ENCODE results near the gene GPRC5A.
A peak's percentile ranks its signal among the peaks of the same experiment; 100 is the strongest.

Gene GPRC5A

DNA sequence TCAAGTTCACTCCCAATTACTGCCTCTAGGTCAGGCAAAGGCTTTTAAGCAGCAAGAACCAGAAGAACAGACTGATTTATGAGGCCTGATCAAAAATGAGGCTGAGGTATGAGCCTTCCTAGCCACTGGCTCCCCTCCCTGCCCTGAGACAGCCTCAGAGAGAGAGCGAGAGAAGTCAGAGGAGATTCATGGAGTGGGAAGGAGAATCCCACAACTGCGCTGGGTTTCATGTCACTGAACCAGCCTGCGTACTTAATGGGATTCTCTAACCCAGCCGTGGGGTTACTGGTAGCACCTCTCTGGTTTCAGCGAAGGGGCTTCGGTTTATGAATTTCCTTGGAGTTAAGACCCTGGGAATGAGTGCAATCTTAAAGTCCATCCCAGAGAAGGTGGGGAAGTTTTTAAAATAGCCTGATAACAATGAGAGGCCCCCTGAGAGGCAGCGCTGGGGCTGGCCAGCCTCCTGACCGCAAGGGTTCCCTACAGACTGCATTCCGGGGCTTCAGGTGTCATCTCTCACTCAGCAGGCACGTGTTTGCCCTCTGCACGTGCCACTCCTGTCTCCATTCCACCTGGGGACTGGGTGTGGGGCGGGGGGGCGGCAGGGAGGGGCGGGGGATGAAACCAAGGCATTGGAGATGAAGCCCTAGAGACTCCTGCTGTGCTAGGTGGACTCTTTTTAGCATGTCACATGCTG is 6.1 kb upstream of the GPRC5A start:
- DNase-seq (ENCODE audit: low spot score): no peak

DNA sequence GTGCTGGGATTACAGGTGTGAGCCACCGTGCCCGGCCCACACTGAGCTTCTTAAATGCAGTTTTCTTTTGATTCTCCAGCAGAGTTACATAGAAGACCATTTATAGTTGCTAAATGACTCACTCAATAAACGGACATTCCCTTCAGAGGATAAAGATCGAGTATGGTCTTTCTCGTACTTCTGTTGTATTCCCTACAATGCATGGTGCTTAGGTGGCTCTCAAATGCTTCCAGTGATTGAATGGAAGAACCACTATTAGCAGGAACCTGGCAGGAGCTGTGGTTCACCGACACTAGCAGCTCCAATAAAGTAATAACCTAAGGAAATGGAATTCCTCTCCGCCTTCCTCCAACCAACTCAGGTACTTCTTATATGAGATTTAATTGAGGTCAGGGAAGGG is 3.9 kb upstream of the GPRC5A start:
- DNase-seq (ENCODE audit: low spot score): no peak

DNA sequence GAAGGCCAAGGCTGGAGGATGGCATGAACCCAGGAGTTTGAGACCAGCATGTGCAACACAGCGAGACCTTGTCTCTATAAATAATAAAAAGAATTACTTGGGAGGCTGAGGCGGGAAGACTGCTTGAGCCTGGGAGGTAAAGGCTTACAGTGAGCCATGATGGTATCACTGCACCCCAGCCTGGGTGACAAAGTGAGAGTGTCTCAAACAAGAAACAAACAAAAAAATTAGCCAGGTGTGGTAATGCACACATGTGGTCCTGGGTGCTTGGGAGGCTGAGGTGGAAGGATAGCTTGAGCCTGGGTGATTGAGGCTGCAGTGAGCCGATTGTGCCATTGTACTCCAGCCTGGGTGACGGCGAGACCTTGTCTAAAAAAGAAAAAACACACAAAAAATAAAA is 1.7 kb upstream of the GPRC5A start:
- no peak for DNase-seq (ENCODE audit: low spot score)

DNA sequence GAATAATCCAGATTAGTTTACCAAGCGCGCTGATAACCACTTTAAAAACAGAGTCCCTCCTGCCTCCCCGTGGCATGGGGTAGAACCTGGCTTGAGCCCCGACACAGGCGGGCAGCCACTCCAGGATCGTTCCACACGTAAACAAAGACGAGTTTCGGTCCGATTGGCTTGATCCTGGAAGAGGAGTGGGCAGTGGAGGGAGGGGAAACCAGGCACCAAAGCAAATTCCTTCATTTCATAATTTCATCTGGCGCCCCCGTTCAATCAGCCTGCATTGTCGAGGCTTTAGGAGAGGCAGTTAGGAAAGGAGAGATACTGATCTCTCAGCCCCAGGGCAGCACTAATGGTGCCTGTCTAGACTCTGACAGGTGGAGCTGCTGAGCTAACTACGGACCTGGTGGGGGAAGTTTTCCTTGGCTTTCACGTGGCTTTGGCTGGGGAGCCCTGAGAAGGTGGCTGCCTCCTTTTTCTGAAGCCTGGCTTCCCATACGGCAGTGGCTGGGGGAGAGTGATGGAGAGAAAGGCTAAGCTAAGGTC is 751 bp upstream of the GPRC5A start:
- peak; percentile 75 for DNase-seq (ENCODE audit: low spot score)

DNA sequence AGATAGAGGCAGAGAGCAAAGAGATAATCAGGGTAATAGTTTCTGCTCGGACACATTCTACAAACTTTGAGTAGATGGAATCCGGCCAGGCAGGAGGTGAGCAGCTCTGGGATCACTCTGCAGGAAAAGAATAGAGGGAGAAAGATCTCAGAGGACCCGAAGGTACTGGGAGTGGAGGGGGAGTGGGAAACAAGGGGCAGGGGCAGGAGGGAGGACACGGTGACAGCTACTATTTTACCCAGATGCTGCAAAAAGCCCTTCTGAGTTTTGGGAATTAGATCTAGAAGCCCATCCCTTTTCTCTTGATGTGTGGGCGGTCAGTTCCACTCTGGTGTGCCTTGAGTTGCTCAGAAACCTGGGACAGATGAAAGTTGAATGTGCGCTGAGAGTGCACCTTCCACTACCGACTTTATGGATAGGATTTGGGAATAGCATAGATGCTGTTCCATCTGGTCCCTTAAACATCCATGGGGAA is 556 bp downstream of the GPRC5A start:
- DNase-seq (ENCODE audit: low spot score): no peak

DNA sequence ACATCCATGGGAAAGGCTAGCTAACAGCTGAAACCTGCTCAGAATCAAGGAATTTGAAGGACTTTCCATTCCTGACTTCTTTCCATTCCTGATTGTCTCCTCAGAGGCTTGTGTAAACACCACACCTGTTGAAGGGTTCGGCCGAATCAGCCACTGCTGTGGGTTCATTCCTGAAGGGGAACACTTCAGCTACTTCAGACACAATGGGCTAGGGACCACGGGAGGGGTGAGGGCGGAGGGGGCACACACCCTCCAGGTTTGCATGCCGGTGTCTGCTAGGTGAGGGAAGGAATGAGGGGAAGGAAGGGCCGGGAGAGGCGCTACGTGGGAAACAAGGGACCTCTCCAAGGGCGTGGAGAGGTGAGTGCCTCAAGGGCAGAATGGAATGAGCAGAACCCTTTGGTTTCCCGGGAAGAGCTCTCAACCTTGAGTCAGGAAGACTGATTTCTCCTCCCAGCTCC is 1.3 kb downstream of the GPRC5A start:
- DNase-seq (ENCODE audit: low spot score): no peak

DNA sequence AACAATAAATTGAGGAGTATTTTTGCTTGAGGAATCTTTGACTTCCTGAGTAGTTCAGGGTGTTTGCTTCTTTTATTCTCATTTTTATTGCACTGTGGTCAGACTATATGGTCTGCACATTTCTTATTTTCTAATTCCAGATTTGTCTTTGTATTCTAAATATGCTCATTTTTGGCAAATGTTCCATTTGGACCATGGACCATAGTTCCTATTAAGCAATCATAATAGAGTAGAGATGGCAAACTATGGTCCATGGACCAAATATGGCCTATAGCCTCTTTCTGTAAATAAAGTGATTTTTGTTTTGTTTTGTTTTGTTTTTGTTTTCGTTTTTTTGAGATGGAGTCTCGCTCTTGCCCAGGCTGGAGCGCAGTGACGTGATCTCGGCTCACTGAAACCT is 2.1 kb downstream of the GPRC5A start:
- no peak for DNase-seq (ENCODE audit: low spot score)

DNA sequence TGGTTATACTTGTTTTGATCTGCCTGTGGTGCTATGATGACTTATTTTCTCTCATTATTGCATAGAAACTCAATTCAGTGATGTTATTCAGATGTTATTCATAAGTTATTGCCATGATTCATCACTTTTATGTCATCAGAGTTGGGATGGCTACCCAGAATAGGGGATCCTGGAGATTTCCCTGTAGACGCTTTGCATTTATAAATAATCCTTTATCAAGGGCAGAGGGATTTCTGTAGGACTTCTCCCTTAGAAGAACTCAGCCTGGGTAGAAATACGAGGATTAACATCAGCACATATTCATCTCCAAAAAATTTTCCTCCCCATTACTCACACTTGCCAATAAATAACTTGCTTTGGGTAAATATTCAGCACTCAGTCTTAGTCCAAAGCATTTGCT is 4.9 kb downstream of the GPRC5A start:
- DNase-seq (ENCODE audit: low spot score): no peak

DNA sequence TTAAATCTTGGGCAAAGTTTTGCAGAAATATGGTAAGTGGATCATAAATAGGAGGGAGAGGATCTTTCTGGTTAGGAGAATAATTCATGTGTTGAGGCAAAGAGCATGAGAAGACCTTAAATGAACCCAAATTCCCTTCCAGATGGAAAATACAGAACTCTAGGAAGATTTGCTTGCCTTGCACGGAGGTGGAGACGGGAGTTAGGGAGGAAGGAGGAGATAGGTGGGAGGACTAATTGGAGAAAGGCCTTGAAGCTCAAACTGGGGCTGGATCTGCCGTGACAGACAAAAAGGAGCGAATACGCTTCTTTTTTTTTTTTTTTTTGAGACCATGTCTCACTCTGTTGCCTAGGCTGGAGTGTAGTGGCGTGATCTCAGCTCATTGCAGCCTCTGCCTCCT is 5.9 kb downstream of the GPRC5A start:
- DNase-seq (ENCODE audit: low spot score): no peak

DNA sequence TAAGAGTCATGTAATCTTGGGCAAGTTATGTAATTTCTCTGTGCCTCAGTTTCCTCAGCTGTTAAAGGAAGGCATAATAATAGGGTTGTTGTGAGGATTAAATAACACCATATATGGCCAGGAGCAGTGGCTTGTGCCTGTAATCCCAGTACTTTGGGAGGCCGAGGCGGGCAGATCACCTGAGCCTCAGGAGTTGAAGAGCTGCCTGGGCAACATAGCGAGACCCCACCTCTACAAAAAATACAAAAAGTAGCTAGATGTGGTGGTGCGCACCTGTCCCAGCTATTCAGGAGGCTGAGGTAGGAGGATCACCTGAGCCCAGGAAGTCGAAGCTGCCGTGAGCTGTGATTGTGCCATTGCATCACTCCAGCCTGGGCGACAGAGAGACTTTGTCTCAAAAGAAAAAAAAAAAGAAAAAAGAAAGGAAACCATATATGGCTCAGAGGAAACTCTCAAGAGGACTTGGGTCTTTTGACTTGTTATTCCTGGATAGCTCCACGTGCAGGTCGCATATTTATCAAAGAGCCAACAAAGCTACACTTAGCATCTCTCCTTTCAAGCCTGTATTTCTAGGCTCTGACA is 6.9 kb downstream of the GPRC5A start:
- DNase-seq (ENCODE audit: low spot score): no peak

DNA sequence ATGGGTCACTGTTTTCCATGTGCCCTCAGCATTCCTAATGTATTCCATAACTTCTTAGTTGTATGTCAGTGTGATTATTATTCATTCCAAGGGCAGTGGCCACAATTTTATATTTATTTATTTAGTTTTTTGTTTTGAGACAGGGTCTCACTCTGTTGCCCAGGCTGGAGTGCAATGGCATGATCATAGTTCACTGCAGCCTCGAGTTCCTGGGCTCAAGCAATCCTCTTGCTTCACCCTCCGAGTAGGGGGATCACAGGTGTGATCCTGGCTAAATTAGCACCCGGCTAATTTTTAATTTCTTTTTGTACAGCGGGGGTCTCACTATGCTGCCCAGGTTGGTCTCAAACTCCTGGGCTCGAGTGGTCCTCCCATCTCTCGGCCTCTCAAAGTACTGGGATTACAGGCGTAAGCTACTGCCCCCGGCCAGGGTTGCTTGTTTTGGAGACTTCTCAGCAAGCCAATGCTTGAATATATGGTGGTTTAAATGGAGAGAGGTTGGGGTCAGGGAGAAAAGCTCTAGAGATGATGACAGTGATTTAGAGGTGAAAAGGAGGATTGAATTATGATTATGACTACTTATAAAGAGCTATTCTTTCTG is 7.6 kb downstream of the GPRC5A start:
- DNase-seq (ENCODE audit: low spot score): no peak

DNA sequence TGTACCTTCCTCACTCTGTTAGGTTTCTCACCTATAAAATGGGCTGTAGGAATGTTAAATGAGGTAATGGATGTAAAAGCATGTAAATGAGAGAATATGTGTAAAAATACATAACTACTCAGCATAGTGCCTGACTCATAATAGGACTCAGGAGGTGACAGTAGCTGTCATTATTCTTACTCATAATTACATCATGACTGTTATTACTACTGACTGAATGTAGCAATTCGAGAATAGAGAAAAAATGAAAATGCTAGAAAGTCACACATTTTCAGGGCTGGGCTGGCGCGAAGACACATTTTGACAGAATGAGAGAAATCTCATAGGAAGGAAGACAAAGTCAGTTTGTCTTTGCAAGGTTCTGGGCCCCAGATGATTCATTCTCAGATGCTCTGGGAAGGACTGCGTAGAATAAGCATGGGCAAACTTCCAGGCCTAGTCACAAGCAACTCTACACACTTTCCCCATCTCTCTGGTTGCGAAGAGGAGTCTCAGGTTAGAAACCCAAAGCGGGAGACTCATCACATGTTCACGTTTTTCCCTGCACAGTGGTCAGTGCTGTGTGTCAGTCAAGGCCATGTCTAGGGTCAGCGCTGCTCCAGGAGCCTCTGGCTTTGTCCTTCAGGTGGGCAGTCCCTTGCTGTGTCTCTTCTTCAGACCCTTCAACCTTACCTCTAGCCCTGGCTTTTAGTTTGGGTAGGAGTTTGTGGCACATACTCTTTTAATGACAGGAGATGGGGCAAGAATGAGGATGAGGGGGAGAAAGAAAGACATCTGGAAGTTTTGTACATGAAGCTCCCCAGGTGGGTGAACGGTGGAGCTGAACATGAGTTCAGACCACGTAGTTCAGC is 8.4 kb downstream of the GPRC5A start:
- DNase-seq (ENCODE audit: low spot score): no peak

DNA sequence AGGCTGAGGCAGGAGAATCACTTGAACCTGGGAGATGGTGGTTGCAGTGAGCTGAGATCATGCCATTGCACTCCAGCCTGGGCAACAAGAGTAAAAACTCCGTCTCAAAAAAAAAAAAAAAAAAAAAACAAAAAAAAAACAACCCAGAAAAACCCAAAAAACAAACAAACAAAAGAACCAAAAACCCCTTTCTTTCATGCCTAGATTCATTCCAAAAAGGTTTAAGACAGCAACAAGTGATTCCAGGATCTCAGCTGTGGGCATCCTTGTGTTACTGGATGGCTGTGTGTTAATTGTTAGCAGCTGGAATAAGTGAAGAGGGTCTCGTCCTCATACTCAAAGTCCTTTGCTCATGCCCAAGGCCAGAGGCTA is 9.4 kb downstream of the GPRC5A start:
- DNase-seq (ENCODE audit: low spot score): no peak

DNA sequence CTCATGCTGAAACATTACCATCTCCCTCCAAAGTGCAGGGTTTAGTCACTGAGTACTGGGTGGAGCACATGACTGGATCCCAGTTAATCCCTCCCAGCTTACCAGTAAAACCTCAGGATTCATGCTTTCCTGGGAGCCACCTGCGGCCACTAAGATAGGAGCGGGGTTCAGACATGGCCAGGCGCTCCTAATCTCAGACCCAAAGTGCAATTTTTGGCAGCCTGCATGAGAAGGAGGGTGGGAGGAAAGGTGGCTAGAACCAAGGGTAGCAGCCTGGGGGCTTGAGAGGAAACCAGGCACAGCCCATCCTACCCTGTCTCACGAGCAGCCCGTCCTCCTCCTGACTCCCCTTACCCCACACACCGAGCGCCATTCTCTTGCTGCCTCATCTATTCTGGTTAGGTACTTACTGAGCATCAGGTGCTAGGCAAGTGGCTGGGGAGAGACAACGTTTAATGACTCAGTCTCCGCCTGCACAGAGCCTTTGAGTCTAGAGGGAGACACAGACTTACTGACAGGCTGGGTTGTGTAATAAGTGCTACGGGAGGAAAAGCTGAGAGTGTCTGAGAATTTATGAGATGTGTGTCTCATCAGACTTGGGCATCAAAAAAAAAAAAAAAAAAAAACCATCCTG is 9.9 kb downstream of the GPRC5A start:
- DNase-seq (ENCODE audit: low spot score): peak; percentile 31

DNA sequence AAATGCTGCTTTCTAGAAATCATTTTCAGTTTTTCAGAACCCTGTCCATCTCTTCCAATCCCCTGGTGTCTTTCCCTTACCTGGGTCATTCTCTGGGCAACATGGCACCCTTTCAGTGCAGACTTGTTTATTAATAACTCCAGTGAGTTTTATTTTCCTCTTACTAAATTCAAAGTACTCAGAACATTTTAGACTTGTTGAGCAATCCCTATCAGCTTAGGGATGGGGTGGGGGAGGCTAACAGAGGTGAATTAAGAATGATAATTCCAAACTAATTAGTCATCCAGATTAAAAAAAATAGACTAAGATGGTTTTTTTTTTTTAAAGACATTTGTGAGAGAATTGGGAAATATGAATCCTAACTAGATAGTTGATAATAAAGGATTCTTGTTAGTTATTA is 10.7 kb downstream of the GPRC5A start:
- DNase-seq (ENCODE audit: low spot score): no peak

DNA sequence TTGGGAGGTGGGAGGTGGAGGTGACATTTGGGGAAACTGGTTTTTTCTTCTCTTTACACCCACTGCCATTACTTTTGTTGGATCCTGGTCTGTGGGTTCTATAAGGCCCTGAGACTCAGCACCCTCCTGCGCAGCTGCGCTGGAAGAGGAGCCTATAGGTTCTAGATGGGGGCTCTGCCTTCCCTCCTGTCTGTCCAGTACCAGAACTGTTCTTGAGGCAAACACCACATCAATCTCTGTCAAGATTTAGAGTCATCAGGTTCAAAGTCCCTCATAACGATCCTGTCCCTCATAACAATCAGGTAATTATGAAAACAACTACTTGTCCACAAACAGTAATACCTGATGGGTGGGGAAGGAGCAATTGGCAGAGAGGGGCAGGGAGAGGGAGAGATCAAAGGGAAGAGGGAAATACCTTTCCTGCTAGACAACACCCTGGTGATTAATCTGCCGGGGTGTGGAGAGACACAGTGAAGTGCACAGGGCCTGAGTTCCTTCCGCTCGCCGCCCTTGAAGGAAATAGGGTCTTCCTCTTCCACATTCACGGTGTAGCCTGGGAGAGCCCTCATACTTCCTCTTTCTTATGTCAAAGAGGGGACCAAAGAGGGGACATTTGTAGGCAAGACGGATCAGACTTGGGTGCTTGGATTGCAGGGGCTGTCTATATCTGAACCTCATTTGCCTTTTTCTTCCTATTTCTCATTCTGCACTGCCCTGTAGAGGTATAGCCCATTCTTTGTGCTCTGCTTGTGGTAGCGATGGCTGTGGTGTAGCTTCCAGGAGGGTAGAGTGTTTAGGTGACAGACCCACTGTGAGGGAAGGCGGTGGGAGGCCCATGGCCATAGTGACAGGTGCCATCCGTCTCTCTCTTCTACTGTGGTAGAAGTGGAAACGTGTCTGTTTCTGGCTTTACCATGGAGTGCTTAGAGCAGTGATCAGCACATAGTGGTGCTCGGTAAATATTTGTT is 12.6 kb downstream of the GPRC5A start:
- DNase-seq (ENCODE audit: low spot score): no peak

DNA sequence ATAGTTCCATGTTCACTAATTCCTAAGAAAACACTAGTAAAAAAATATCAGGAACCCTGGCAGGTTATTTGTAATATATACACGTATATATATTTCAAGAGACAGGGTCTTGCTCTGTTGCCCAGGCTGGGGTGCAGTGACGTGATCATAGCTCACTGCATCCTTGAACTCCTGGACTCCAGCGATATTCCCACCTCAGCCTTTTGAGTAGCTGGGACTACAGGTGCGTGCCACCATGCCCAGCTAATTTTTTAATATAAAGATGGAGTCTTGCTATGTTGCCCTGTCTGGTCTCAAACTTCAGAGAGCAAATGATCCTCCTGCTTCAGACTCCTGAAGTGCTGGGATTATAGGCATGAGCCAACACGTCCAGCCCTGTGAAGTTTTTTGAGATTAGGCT is 16.2 kb downstream of the GPRC5A start:
- DNase-seq (ENCODE audit: low spot score): no peak

DNA sequence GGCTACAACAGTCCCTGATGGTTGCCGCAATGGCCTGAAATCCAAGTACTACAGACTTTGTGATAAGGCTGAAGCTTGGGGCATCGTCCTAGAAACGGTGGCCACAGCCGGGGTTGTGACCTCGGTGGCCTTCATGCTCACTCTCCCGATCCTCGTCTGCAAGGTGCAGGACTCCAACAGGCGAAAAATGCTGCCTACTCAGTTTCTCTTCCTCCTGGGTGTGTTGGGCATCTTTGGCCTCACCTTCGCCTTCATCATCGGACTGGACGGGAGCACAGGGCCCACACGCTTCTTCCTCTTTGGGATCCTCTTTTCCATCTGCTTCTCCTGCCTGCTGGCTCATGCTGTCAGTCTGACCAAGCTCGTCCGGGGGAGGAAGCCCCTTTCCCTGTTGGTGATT is 16.9 kb downstream of the GPRC5A start:
- no peak for DNase-seq (ENCODE audit: low spot score)

DNA sequence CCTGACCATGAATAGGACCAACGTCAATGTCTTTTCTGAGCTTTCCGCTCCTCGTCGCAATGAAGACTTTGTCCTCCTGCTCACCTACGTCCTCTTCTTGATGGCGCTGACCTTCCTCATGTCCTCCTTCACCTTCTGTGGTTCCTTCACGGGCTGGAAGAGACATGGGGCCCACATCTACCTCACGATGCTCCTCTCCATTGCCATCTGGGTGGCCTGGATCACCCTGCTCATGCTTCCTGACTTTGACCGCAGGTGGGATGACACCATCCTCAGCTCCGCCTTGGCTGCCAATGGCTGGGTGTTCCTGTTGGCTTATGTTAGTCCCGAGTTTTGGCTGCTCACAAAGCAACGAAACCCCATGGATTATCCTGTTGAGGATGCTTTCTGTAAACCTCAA is 17.3 kb downstream of the GPRC5A start:
- no peak for DNase-seq (ENCODE audit: low spot score)

DNA sequence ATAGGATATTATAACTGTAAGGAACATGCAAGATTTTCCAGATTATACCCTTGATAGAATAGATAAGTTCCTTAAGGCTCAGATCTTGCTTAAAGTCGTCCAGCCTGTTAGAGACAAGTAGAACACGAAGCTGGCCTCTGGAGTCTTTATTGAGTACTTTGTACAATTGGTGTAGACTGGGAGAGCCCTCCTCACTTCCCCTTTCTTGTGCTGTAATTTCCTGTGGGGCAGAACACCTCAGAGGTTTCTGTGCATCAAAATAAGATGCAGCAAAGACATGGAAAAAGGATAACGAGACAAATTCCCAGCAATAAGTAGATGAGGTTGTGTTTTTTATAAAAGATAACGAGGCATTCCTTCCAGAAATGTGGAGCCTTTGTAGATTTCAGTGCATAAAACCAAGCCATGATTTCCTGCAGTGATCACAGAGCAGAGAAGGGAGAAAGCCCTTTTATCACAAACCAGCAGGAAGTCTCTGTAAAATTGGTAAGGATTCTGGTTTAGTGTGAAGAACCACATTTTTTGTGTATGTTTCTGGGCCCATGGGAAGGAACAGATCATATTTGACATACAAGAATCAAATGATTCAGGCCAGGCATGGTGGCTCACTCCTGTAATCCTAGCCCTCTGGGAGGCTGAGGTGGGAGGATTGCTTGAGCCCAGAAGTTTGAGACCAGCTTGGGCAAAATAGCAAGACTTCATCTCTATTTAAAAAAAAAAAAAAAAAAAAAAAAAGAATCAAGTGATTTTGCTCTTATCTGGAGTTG is 18.0 kb downstream of the GPRC5A start:
- no peak for DNase-seq (ENCODE audit: low spot score)
